T-helper 2 cell treated with Interferon-gamma antibody and Interleukin-4, amounts not matched to agents 5 μg/mL and 100 μg/mL, for 36 hours (primary cell): Measurements from ENCODE around the gene TMOD2.

Experiments
- DNase-seq: peaks from one replicate; pipeline ENCODE4 v3.0.0; 2021; ENCODE audit warnings: low spot score
- H3K27ac Mint-ChIP-seq: one replicate; pipeline ENCODE4 v1.8.0; 2021; ENCODE audit warnings: mild to moderate bottlenecking, mixed read lengths
- H3K27me3 Mint-ChIP-seq: one replicate; pipeline ENCODE4 v1.8.0; 2021; ENCODE audit warnings: low read depth, mixed read lengths
- H3K36me3 Mint-ChIP-seq: one replicate; pipeline ENCODE4 v1.8.0; 2021; ENCODE audit warnings: low read depth, mixed read lengths
- H3K4me1 Mint-ChIP-seq: one replicate; pipeline ENCODE4 v1.8.0; 2021; ENCODE audit warnings: low read depth, mixed read lengths
- H3K4me3 Mint-ChIP-seq: one replicate; pipeline ENCODE4 v1.8.0; 2022; ENCODE audit warnings: mild to moderate bottlenecking, moderate library complexity, mixed read lengths
- H3K9me3 Mint-ChIP-seq: one replicate; pipeline ENCODE4 v1.8.0; 2021; ENCODE audit warnings: mixed read lengths

TMOD2 gene

GRCh38 chr15:51853998-51854397 lies 102.6 kb downstream of the TMOD2 start:
- H3K36me3 Mint-ChIP-seq: peaks cover 4% of the 10 kb centered on the region

GRCh38 chr15:51855612-51856011 lies 104.2 kb downstream of the TMOD2 start:
- DNase-seq: no peak
- Mint-ChIP-seq H3K36me3 (peaks cover 13% of the 10 kb centered on the region), H3K4me1 (peaks cover 18% of the 10 kb centered on the region), H3K27ac (no peak overlapping the region), H3K9me3 (no peaks in the 10 kb centered on the region), H3K27me3 (no peaks in the 10 kb centered on the region), H3K4me3 (no peak overlapping the region)

More at GRCh38 chr15:51853998-51854397, 102.6 kb downstream of the TMOD2 start:
- Mint-ChIP-seq H3K4me1 (peaks cover 22% of the 10 kb centered on the region), H3K4me3 (no peak overlapping the region), H3K27me3 (no peaks in the 10 kb centered on the region), H3K9me3 (no peaks in the 10 kb centered on the region), H3K27ac (no peak overlapping the region)
- DNase-seq: no peak

GRCh38 chr15:51856714-51857380 lies 105.5 kb downstream of the TMOD2 start:
- no peak overlapping the region for H3K4me3 Mint-ChIP-seq
- H3K27me3 Mint-ChIP-seq: no peaks in the 10 kb centered on the region
- no peak for DNase-seq
- peaks cover 22% of the 10 kb centered on the region for H3K4me1 Mint-ChIP-seq
- H3K36me3 Mint-ChIP-seq: peaks cover 18% of the 10 kb centered on the region
- no peak overlapping the region for H3K27ac Mint-ChIP-seq
- H3K9me3 Mint-ChIP-seq: no peaks in the 10 kb centered on the region

- H3K27me3 Mint-ChIP-seq: no peaks in the 10 kb centered on the region
- H3K4me1 Mint-ChIP-seq: peaks cover 38% of the 10 kb centered on the region
- peak; percentile 63 for DNase-seq
- peaks cover 47% of the 10 kb centered on the region for H3K36me3 Mint-ChIP-seq
- H3K4me3 Mint-ChIP-seq: peak overlapping the region; percentile 65
- peak overlapping the region; percentile 62 for H3K27ac Mint-ChIP-seq
- H3K9me3 Mint-ChIP-seq: no peaks in the 10 kb centered on the region
These were observed 110.4 kb downstream of the TMOD2 start for GRCh38 chr15:51861557-51862359.

GRCh38 chr15:51863131-51863530 lies 111.7 kb downstream of the TMOD2 start:
- no peak for DNase-seq
- peak overlapping the region; percentile 17 for H3K4me3 Mint-ChIP-seq
- peak overlapping the region; percentile 42 for H3K27ac Mint-ChIP-seq
- no peaks in the 10 kb centered on the region for H3K9me3 Mint-ChIP-seq
- peaks cover 50% of the 10 kb centered on the region for H3K36me3 Mint-ChIP-seq
- no peaks in the 10 kb centered on the region for H3K27me3 Mint-ChIP-seq
- peaks cover 37% of the 10 kb centered on the region for H3K4me1 Mint-ChIP-seq

GRCh38 chr15:51864408-51865056 lies 113.1 kb downstream of the TMOD2 start:
- peak; percentile 14 for DNase-seq
- Mint-ChIP-seq H3K27me3 (no peaks in the 10 kb centered on the region), H3K4me1 (peaks cover 37% of the 10 kb centered on the region), H3K36me3 (peaks cover 49% of the 10 kb centered on the region), H3K27ac (no peak overlapping the region), H3K4me3 (no peak overlapping the region), H3K9me3 (no peaks in the 10 kb centered on the region)

GRCh38 chr15:51865317-51865716 lies 113.9 kb downstream of the TMOD2 start:
- Mint-ChIP-seq H3K27me3 (no peaks in the 10 kb centered on the region), H3K4me1 (peaks cover 34% of the 10 kb centered on the region), H3K27ac (no peak overlapping the region), H3K36me3 (peaks cover 46% of the 10 kb centered on the region), H3K4me3 (no peak overlapping the region), H3K9me3 (no peaks in the 10 kb centered on the region)
- no peak for DNase-seq
